ENCODE results near the gene KIF26A. TPM values are rescaled to one million over a fixed set of nuclear protein-coding genes. Genes with fewer than 3 reads are reported as not detected.

Gene KIF26A
- total and polyA plus RNA-seq, 2 donors (not counting 1 experiment from before 2014, with no cell fraction given): 0.15 TPM; not detected in 1

GRCh38 chr14:104138718-104139459 lies 502 bp downstream of the KIF26A start:
- 5% methylated on average over 70 of the region's 73 CpGs for WGBS (ENCODE audit: insufficient coverage)
- peaks cover 0 to 15% (median 0%) of the 10 kb centered on the region in 3 donors for H3K9me3 ChIP-seq (ENCODE audit: control extremely low read depth in 1 of 3, control insufficient read depth in 2 of 3, insufficient read depth in 1 of 3, low read length in 2 of 3)
- CTCF ChIA-PET: interaction anchor here (1.0 to 1.1 kb wide), 2 partner anchors 61 to 501 kb away, joined by 4 to 6 read pairs; no protein-coding TSS in a partner anchor
- intact Hi-C loops (cut with micrococcal nuclease): no loop called here
- no peaks in the 10 kb centered on the region for H4K20me1 ChIP-seq (ENCODE audit: control insufficient read depth, insufficient read depth, low read length, poor library complexity, severe bottlenecking)
- no peaks in the 10 kb centered on the region for H3K79me2 ChIP-seq (ENCODE audit: control insufficient read depth, insufficient read depth, low read length)
- H3K27ac Mint-ChIP-seq: no peak overlapping the region
- H3K36me3 ChIP-seq (replicated peaks in 1 of 2; ENCODE audit: control extremely low read depth in 1 of 2, control insufficient read depth in 1 of 2, extremely low read depth in 1 of 2, insufficient read depth in 2 of 2, low read length in 1 of 2): no peaks in the 10 kb centered on the region
- peaks cover 0 to 54% (median 22%) of the 10 kb centered on the region in 4 experiments for H3K27me3 ChIP-seq (replicated peaks in 1 of 4; ENCODE audit: control extremely low read depth in 1 of 4, control insufficient read depth in 3 of 4, insufficient read depth in 4 of 4, low read length in 3 of 4)
- no peak for ATAC-seq (ENCODE audit: low read depth)
- H3K4me3 Mint-ChIP-seq: no peak overlapping the region
- TF ChIP-seq CTCF (IDR thresholded peaks at IDR 0.05): no peak
- peak overlapping the region; percentile 79 for H3K4me2 ChIP-seq (replicated peaks; ENCODE audit: low read depth, low read length, poor library complexity, severe bottlenecking)
- H3K27me3 Mint-ChIP-seq: peaks cover 22% of the 10 kb centered on the region
- peaks cover 9% of the 10 kb centered on the region for H3K4me1 Mint-ChIP-seq
- peak overlapping the region; percentile 40 for H2AFZ ChIP-seq (ENCODE audit: insufficient read depth, low read depth, low read length, poor library complexity, severe bottlenecking)
- H3K4me3 ChIP-seq (ENCODE audit: control extremely low read depth in 1 of 5, extremely low read depth in 1 of 5, insufficient read depth in 1 of 5, low read depth in 2 of 5, low read length in 4 of 5): peak overlapping the region in 2 of 5 experiments; percentile 19 to 27
- peaks cover 26 to 34% of the 10 kb centered on the region in 2 donors for H3K4me1 ChIP-seq (ENCODE audit: control insufficient read depth in 2 of 2, insufficient read depth in 2 of 2, low read length in 2 of 2)
- H3K27ac ChIP-seq (ENCODE audit: low read length in 2 of 2): no peak overlapping the region
- peak overlapping the region; percentile 22 for H3K9ac ChIP-seq (ENCODE audit: low read length)
- H3K9me3 Mint-ChIP-seq (ENCODE audit: insufficient read depth): no peaks in the 10 kb centered on the region
- DNase-seq: peak; percentile 23
- POLR2A ChIA-PET: no interaction called here

- no peak overlapping the region for H3K27ac Mint-ChIP-seq
- Histone ChIP-seq H3K4me1 (ENCODE audit: control insufficient read depth in 2 of 2, insufficient read depth in 2 of 2, low read length in 2 of 2) (peaks cover 26 to 34% of the 10 kb centered on the region in 2 donors), H2AFZ (ENCODE audit: insufficient read depth, low read depth, low read length, poor library complexity, severe bottlenecking) (peak overlapping the region; percentile 40), H4K20me1 (ENCODE audit: control insufficient read depth, insufficient read depth, low read length, poor library complexity, severe bottlenecking) (no peaks in the 10 kb centered on the region), H3K4me2 (replicated peaks; ENCODE audit: low read depth, low read length, poor library complexity, severe bottlenecking) (peak overlapping the region; percentile 79), H3K79me2 (ENCODE audit: control insufficient read depth, insufficient read depth, low read length) (no peaks in the 10 kb centered on the region), H3K36me3 (replicated peaks in 1 of 2; ENCODE audit: control extremely low read depth in 1 of 2, control insufficient read depth in 1 of 2, extremely low read depth in 1 of 2, insufficient read depth in 2 of 2, low read length in 1 of 2) (no peaks in the 10 kb centered on the region), H3K27me3 (replicated peaks in 1 of 4; ENCODE audit: control extremely low read depth in 1 of 4, control insufficient read depth in 3 of 4, insufficient read depth in 4 of 4, low read length in 3 of 4) (peaks cover 0 to 47% (median 19%) of the 10 kb centered on the region in 4 experiments), H3K4me3 (ENCODE audit: control extremely low read depth in 1 of 5, extremely low read depth in 1 of 5, insufficient read depth in 1 of 5, low read depth in 2 of 5, low read length in 4 of 5) (no peak overlapping the region), H3K27ac (ENCODE audit: low read length in 2 of 2) (no peak overlapping the region), H3K9ac (ENCODE audit: low read length) (no peak overlapping the region), H3K9me3 (ENCODE audit: control extremely low read depth in 1 of 3, control insufficient read depth in 2 of 3, insufficient read depth in 1 of 3, low read length in 2 of 3) (peaks cover 0 to 13% (median 0%) of the 10 kb centered on the region in 3 donors)
- H3K4me1 Mint-ChIP-seq: peaks cover 9% of the 10 kb centered on the region
- ATAC-seq (ENCODE audit: low read depth) (no peak), DNase-seq (no peak)
- WGBS (ENCODE audit: insufficient coverage): 66% methylated on average over 10 of the region's 14 CpGs
- H3K9me3 Mint-ChIP-seq (ENCODE audit: insufficient read depth): no peaks in the 10 kb centered on the region
- ChIA-PET POLR2A (no interaction called here), CTCF (interaction anchor here (0.5 to 1.1 kb wide), 3 partner anchors 13 to 500 kb away, joined by 4 to 6 read pairs (median 4); no protein-coding TSS in a partner anchor)
- intact Hi-C loops (cut with micrococcal nuclease): no loop called here
- no peak for TF ChIP-seq CTCF (IDR thresholded peaks at IDR 0.05)
- peaks cover 25% of the 10 kb centered on the region for H3K27me3 Mint-ChIP-seq
- H3K4me3 Mint-ChIP-seq: no peak overlapping the region
These were observed 1.2 kb downstream of the KIF26A start for GRCh38 chr14:104139460-104140212.
